ENCODE results near the gene SPEN. TPM values are rescaled to one million over a fixed set of nuclear protein-coding genes. Genes with fewer than 3 reads are reported as not detected.

SPEN gene
- total and polyA plus RNA-seq, 4 donors: 10.7 to 82.3 (median 36.8) TPM

DNA sequence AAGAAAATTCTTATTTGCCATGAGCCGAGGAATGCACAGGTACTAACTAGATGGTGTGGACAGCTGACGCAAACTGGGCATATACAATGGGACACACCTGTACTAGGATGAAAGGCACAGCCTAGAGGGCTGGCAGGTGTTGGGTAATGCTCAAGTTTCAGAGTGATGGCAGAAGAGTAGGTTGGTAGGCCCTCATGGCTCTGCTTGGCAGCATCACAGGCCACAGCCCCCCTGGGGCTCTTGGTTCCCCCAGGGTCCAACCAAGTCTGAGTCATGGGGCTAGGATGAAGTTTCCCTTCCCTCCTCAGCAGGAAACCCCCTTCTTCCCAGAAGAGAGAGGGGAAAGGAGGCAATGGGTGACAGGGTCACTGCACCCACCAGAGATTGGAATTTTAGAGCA lies 35.2 kb downstream of the SPEN start:
- DNase-seq: no peak
- peaks cover 5 to 21% (median 9%) of the 10 kb centered on the region in 5 donors for H3K4me1 ChIP-seq (ENCODE audit: control insufficient read depth in 5 of 5, insufficient read depth in 5 of 5, low read length in 5 of 5)
- no peak overlapping the region for H3K4me3 ChIP-seq
- no peak overlapping the region for H3K9ac ChIP-seq (ENCODE audit: insufficient read depth in 1 of 2, low read length in 2 of 2)
- H3K27me3 ChIP-seq (ENCODE audit: control insufficient read depth in 3 of 3, insufficient read depth in 3 of 3, low read length in 2 of 3): no peaks in the 10 kb centered on the region
- no peak for ATAC-seq (ENCODE audit: insufficient read depth, low FRiP score)
- TF ChIP-seq, protein P1, sequence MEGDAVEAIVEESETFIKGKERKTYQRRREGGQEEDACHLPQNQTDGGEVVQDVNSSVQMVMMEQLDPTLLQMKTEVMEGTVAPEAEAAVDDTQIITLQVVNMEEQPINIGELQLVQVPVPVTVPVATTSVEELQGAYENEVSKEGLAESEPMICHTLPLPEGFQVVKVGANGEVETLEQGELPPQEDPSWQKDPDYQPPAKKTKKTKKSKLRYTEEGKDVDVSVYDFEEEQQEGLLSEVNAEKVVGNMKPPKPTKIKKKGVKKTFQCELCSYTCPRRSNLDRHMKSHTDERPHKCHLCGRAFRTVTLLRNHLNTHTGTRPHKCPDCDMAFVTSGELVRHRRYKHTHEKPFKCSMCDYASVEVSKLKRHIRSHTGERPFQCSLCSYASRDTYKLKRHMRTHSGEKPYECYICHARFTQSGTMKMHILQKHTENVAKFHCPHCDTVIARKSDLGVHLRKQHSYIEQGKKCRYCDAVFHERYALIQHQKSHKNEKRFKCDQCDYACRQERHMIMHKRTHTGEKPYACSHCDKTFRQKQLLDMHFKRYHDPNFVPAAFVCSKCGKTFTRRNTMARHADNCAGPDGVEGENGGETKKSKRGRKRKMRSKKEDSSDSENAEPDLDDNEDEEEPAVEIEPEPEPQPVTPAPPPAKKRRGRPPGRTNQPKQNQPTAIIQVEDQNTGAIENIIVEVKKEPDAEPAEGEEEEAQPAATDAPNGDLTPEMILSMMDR (IDR thresholded peaks at IDR 0.05; ENCODE audit: control extremely low read depth, extremely low read depth): no peak
- no peak overlapping the region for H3K27ac ChIP-seq (ENCODE audit: low read depth in 1 of 2, low read length in 1 of 2)
- 97 to 100% methylated on average over 2 of the region's 2 CpGs for WGBS, 2 donors
- no peaks in the 10 kb centered on the region for H3K9me3 ChIP-seq (ENCODE audit: control insufficient read depth in 4 of 4, insufficient read depth in 3 of 4, low read length in 3 of 4)
- peaks cover 0 to 4% (median 2%) of the 10 kb centered on the region in 4 donors for H3K36me3 ChIP-seq (ENCODE audit: control insufficient read depth in 4 of 4, insufficient read depth in 4 of 4, low read length in 4 of 4)

DNA sequence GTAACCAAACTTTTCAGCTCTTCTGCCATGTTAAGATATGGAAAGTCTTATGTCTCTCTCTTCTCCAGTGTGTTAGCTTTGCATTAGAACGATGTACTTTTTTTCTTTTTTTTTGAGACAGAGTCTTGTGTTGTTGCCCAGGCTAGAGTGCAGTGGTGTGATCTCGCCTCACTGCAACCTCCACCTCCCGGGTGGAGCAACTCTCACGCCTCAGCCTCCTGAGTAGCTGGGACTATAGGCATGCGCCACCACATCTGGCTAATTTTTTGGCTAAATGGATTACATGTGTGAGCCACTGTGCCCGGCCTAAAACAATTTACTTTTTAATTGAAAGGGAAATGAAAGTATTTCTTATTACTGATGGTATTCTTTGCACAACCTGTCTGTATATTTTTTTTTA lies 35.8 kb downstream of the SPEN start:
- Histone ChIP-seq H3K27ac (ENCODE audit: low read depth in 1 of 2, low read length in 1 of 2) (no peak overlapping the region), H3K9ac (ENCODE audit: insufficient read depth in 1 of 2, low read length in 2 of 2) (no peak overlapping the region), H3K36me3 (ENCODE audit: control insufficient read depth in 4 of 4, insufficient read depth in 4 of 4, low read length in 4 of 4) (peaks cover 0 to 3% (median 1%) of the 10 kb centered on the region in 4 donors), H3K4me1 (ENCODE audit: control insufficient read depth in 5 of 5, insufficient read depth in 5 of 5, low read length in 5 of 5) (peaks cover 4 to 21% (median 9%) of the 10 kb centered on the region in 5 donors), H3K4me3 (no peak overlapping the region), H3K9me3 (ENCODE audit: control insufficient read depth in 4 of 4, insufficient read depth in 3 of 4, low read length in 3 of 4) (no peaks in the 10 kb centered on the region), H3K27me3 (ENCODE audit: control insufficient read depth in 3 of 3, insufficient read depth in 3 of 3, low read length in 2 of 3) (no peaks in the 10 kb centered on the region)
- no peak for ATAC-seq (ENCODE audit: insufficient read depth, low FRiP score)
- DNase-seq: no peak
- TF ChIP-seq, protein P1 (IDR thresholded peaks at IDR 0.05; ENCODE audit: control extremely low read depth, extremely low read depth): no peak
- 73 to 76% methylated on average over 6 of the region's 6 CpGs for WGBS, 2 donors

DNA sequence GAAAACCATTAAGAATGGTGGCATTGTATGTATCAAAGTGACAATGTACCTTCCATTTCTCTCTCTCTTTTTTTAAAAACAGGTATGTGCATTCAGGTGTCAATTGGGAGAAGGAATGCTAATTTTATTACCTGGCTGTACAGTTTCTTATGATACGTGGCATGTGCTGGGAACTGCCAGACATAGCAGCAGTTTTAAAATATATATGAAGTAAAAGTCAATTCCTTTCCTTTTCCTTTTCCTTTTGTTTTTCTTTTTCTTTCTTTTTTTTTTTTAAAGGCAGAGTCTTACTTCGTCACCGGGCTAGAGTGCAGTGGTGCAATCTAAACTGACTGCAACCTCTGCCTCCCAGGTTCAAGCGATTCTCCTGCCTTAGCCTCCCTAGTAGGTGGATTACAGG lies 37.0 kb downstream of the SPEN start:
- ATAC-seq (ENCODE audit: insufficient read depth, low FRiP score) (no peak), DNase-seq (no peak)
- no peaks in the 10 kb centered on the region for H3K27me3 ChIP-seq (ENCODE audit: control insufficient read depth in 3 of 3, insufficient read depth in 3 of 3, low read length in 2 of 3)
- TF ChIP-seq, protein P1 (IDR thresholded peaks at IDR 0.05; ENCODE audit: control extremely low read depth, extremely low read depth): no peak
- H3K9me3 ChIP-seq (ENCODE audit: control insufficient read depth in 4 of 4, insufficient read depth in 3 of 4, low read length in 3 of 4): no peaks in the 10 kb centered on the region
- H3K9ac ChIP-seq (ENCODE audit: insufficient read depth in 1 of 2, low read length in 2 of 2): no peak overlapping the region
- peaks cover 0 to 3% (median 1%) of the 10 kb centered on the region in 4 donors for H3K36me3 ChIP-seq (ENCODE audit: control insufficient read depth in 4 of 4, insufficient read depth in 4 of 4, low read length in 4 of 4)
- no peak overlapping the region for H3K27ac ChIP-seq (ENCODE audit: low read depth in 1 of 2, low read length in 1 of 2)
- peaks cover 4 to 21% (median 9%) of the 10 kb centered on the region in 5 donors for H3K4me1 ChIP-seq (ENCODE audit: control insufficient read depth in 5 of 5, insufficient read depth in 5 of 5, low read length in 5 of 5)
- no peak overlapping the region for H3K4me3 ChIP-seq
- WGBS, 2 donors: 43 to 72% methylated on average over 4 of the region's 4 CpGs

DNA sequence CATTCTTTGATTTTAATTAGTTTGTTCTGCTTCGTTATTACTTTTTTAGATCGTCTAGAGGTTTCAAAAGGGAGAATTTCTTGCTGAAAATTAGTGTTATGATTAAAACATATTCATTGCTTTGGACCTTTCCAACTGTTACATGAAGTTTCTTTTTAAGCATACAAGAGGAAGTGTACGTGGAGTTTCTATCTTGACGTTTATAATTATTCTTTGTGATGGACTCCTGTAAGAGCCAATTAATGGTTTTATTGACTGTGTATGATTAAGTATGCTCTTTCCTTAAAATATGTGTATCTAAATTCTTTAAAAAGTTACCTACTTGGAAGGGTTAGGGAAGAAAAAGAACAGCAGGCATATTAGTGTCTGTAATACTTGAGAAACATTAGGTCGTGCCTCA lies 37.8 kb downstream of the SPEN start:
- Histone ChIP-seq H3K9ac (ENCODE audit: insufficient read depth in 1 of 2, low read length in 2 of 2) (peak overlapping the region in 1 of 2 donors; percentile 93), H3K27me3 (ENCODE audit: control insufficient read depth in 3 of 3, insufficient read depth in 3 of 3, low read length in 2 of 3) (no peaks in the 10 kb centered on the region), H3K36me3 (ENCODE audit: control insufficient read depth in 4 of 4, insufficient read depth in 4 of 4, low read length in 4 of 4) (peaks cover 0 to 3% (median 1%) of the 10 kb centered on the region in 4 donors), H3K27ac (ENCODE audit: low read depth in 1 of 2, low read length in 1 of 2) (peak overlapping the region in 1 of 2 donors; percentile 81), H3K9me3 (ENCODE audit: control insufficient read depth in 4 of 4, insufficient read depth in 3 of 4, low read length in 3 of 4) (no peaks in the 10 kb centered on the region), H3K4me1 (ENCODE audit: control insufficient read depth in 5 of 5, insufficient read depth in 5 of 5, low read length in 5 of 5) (peaks cover 4 to 21% (median 9%) of the 10 kb centered on the region in 5 donors), H3K4me3 (no peak overlapping the region)
- TF ChIP-seq, protein P1 (IDR thresholded peaks at IDR 0.05; ENCODE audit: control extremely low read depth, extremely low read depth): no peak
- DNase-seq (no peak), ATAC-seq (ENCODE audit: insufficient read depth, low FRiP score) (no peak)
- 31 to 37% methylated on average over 5 of the region's 5 CpGs for WGBS, 2 donors

Data from lung (tissue), 12 donors.